Activated naive CD4-positive, alpha-beta T cell treated with anti-CD3 and anti-CD28 coated beads for 36 hours (primary cell): ENCODE measurements around the gene CEACAM3. TPM values are rescaled to one million over a fixed set of nuclear protein-coding genes. Genes with fewer than 3 reads are reported as not detected.
A peak's percentile ranks its signal among the peaks of the same experiment; 100 is the strongest.

Experiments used
- CTCF ChIA-PET: fragments of 350-600 bp; sonication (Branson Sonifier 250); formaldehyde crosslinking; loops from one replicate; lab custom pipeline; 2021; ENCODE audit warnings: antibody characterized with exemption; lab: Charles Lee
- DNase-seq: peaks from one replicate; pipeline ENCODE4 v3.0.0-alpha.2; 2020
- H3K27ac Mint-ChIP-seq: one replicate; pipeline ENCODE4 v1.8.0; 2021; ENCODE audit warnings: mild to moderate bottlenecking, mixed read lengths
- H3K27me3 Mint-ChIP-seq: one replicate; pipeline ENCODE4 v1.8.0; 2021; ENCODE audit warnings: low read depth, mixed read lengths
- H3K36me3 Mint-ChIP-seq: one replicate; pipeline ENCODE4 v1.8.0; 2021; ENCODE audit warnings: low read depth, mixed read lengths
- H3K4me1 Mint-ChIP-seq: one replicate; pipeline ENCODE4 v1.8.0; 2021; ENCODE audit warnings: low read depth, mixed read lengths
- H3K4me3 Mint-ChIP-seq: one replicate; pipeline ENCODE4 v1.8.0; 2021; ENCODE audit warnings: mild to moderate bottlenecking, moderate library complexity, mixed read lengths
- H3K9me3 Mint-ChIP-seq: one replicate; pipeline ENCODE4 v1.8.0; 2021; ENCODE audit warnings: mixed read lengths
- intact Hi-C: fragments of 100-400 bp; cut with micrococcal nuclease; formaldehyde crosslinking; loops from one replicate; pipeline ENCODE4 v1.15.1; 2023
- total RNA-seq, 2 experiments: library from RNA; stranded (reverse); gene quantifications; one replicate each; pipeline ENCODE4 v1.2.3, GENCODE V29; 2021

Gene CEACAM3
- total RNA-seq, 2 experiments from 2014 or later, result not detected

GRCh38 chr19:41849067-41849466 lies 52.7 kb downstream of the CEACAM3 start:
- no peaks in the 10 kb centered on the region for H3K36me3 Mint-ChIP-seq
- CTCF ChIA-PET, result interaction anchor here (0.8 to 2.3 kb wide), 4 partner anchors 9 to 142 kb away, joined by 3 to 6 read pairs (median 4); no protein-coding TSS in a partner anchor
- no peaks in the 10 kb centered on the region for H3K27me3 Mint-ChIP-seq
- H3K27ac Mint-ChIP-seq, result no peak overlapping the region
- intact Hi-C loops, result no loop called here
- no peaks in the 10 kb centered on the region for H3K4me1 Mint-ChIP-seq
- no peak overlapping the region for H3K4me3 Mint-ChIP-seq
- DNase-seq, result no peak
- no peaks in the 10 kb centered on the region for H3K9me3 Mint-ChIP-seq

DNA sequence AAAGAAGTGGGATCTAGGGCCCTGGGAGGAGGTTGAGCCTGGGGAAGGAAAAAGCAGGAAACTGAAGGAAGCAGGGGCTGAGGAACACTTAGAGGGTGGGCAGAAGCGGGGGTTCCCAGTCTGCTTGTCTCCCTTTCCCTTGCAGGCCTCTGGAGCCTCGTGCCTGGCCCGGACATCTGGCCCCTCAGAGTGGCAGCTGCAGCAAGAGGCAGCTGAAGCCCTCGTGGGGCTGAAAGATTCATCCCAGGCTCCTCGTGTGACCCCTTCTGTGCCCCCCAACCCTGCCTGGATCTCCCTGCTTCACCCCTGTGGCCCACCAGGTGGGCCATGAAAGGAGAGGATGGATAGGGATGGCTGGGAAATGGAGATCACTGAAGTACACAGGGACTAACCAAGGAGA lies 54.0 kb downstream of the CEACAM3 start:
- H3K27ac Mint-ChIP-seq, result no peak overlapping the region
- no peaks in the 10 kb centered on the region for H3K36me3 Mint-ChIP-seq
- CTCF ChIA-PET, result interaction anchor here (2.3 kb wide), 1 partner anchor 57 kb away, joined by 6 read pairs; no protein-coding TSS in a partner anchor
- H3K9me3 Mint-ChIP-seq, result no peaks in the 10 kb centered on the region
- no peak for DNase-seq
- H3K4me1 Mint-ChIP-seq, result no peaks in the 10 kb centered on the region
- H3K27me3 Mint-ChIP-seq, result no peaks in the 10 kb centered on the region
- intact Hi-C loops, result no loop called here
- H3K4me3 Mint-ChIP-seq, result no peak overlapping the region

GRCh38 chr19:41851456-41851855 lies 55.1 kb downstream of the CEACAM3 start:
- CTCF ChIA-PET, result interaction anchor here (0.6 to 1.8 kb wide), 4 partner anchors 15 to 209 kb away, joined by 3 to 8 read pairs (median 4); no protein-coding TSS in a partner anchor
- H3K36me3 Mint-ChIP-seq, result no peaks in the 10 kb centered on the region
- no peak for DNase-seq
- H3K27me3 Mint-ChIP-seq, result no peaks in the 10 kb centered on the region
- no peaks in the 10 kb centered on the region for H3K9me3 Mint-ChIP-seq
- intact Hi-C loops, result no loop called here
- no peak overlapping the region for H3K4me3 Mint-ChIP-seq
- no peak overlapping the region for H3K27ac Mint-ChIP-seq
- no peaks in the 10 kb centered on the region for H3K4me1 Mint-ChIP-seq

GRCh38 chr19:41853344-41853743 lies 57.0 kb downstream of the CEACAM3 start:
- H3K4me1 Mint-ChIP-seq, result peaks cover 3% of the 10 kb centered on the region
- CTCF ChIA-PET, result interaction anchor here (0.6 to 1.5 kb wide), 3 partner anchors 15 to 32 kb away, joined by 3 to 5 read pairs (median 3); no protein-coding TSS in a partner anchor
- no peak overlapping the region for H3K4me3 Mint-ChIP-seq
- H3K36me3 Mint-ChIP-seq, result no peaks in the 10 kb centered on the region
- H3K9me3 Mint-ChIP-seq, result no peaks in the 10 kb centered on the region
- intact Hi-C loops, result no loop called here
- H3K27me3 Mint-ChIP-seq, result no peaks in the 10 kb centered on the region
- DNase-seq, result no peak
- H3K27ac Mint-ChIP-seq, result no peak overlapping the region

- no peak for DNase-seq
- CTCF ChIA-PET, result interaction anchor here (0.6 to 1.5 kb wide), 4 partner anchors 15 to 33 kb away, joined by 3 to 6 read pairs (median 4); no protein-coding TSS in a partner anchor
- H3K4me1 Mint-ChIP-seq, result peaks cover 3% of the 10 kb centered on the region
- no peak overlapping the region for H3K4me3 Mint-ChIP-seq
- H3K36me3 Mint-ChIP-seq, result no peaks in the 10 kb centered on the region
- intact Hi-C loops, result no loop called here
- H3K27ac Mint-ChIP-seq, result no peak overlapping the region
- no peaks in the 10 kb centered on the region for H3K27me3 Mint-ChIP-seq
- no peaks in the 10 kb centered on the region for H3K9me3 Mint-ChIP-seq
Measured at GRCh38 chr19:41853768-41854167, 57.4 kb downstream of the CEACAM3 start.

DNA sequence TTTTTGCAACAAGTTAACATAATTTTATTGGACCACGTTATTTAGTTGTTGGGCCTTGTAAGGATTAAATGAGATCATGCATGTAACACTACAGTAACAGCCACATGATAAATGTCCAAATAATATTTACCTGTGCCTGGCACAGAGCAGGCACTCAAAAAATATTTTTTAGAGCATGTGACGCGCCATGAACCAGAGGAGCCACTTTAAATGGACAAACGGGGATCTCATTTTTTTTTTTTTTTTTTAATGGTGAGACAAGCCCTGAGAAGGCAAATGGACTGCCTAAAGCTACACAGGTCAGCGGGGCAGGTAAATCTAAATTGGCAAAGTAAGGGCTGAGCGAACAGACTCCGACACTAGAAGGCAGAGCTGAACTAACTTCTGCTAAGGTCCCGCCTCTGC lies 62.8 kb downstream of the CEACAM3 start:
- Mint-ChIP-seq H3K27me3 (no peaks in the 10 kb centered on the region), H3K4me3 (peak overlapping the region; percentile 90), H3K27ac (peak overlapping the region; percentile 97), H3K4me1 (peaks cover 40% of the 10 kb centered on the region), H3K9me3 (no peaks in the 10 kb centered on the region), H3K36me3 (peaks cover 38% of the 10 kb centered on the region)
- no peak for DNase-seq
- CTCF ChIA-PET, result interaction anchor here (0.6 to 3.1 kb wide), 15 partner anchors 9 to 580 kb away, joined by 3 to 12 read pairs (median 5); partner anchors contain the start of gene RABAC1
- intact Hi-C loops, result loop anchor here (1.0 to 2.0 kb wide), 9 partner anchors 28 to 466 kb away; partner anchors contain the start of genes GSK3A and MEGF8

DNA sequence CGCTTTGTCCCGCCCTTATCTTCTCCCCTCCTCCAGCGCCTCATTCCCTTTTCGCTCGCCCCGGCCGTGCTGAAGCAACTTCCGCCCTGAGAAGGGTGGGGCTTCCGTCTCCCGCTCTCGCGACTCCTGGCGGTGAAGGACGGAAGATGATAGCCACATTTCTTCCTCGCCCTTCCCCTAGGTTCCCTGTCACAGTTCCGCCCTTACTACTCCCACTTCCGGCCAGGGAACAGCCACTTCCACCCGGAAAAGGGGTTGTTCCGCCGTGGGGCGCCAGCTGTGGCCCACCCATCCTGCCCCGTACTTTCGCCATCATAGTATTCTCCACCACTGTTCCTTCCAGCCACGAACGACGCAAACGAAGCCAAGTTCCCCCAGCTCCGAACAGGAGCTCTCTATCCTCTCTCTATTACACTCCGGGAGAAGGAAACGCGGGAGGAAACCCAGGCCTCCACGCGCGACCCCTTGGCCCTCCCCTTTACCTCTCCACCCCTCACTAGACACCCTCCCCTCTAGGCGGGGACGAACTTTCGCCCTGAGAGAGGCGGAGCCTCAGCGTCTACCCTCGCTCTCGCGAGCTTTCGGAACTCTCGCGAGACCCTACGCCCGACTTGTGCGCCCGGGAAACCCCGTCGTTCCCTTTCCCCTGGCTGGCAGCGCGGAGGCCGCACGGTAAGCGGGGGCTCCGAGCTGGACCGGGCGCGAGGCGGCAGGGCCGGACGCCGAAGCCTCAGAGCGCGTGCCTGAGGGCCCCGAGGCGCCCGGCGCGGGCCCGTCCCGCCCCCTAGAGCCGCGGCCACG lies 63.4 kb downstream of the CEACAM3 start, which contains the start of gene RPS19:
Gene RPS19 (plus strand): TSS at position 638 of the 801 bp plus-strand sequence. CDS start 520 bp downstream, outside the sequence.
- CTCF ChIA-PET, result interaction anchor here (0.6 to 3.1 kb wide), 19 partner anchors 8 to 491 kb away, joined by 3 to 12 read pairs (median 5); partner anchors contain the start of gene RABAC1
- H3K9me3 Mint-ChIP-seq, result no peaks in the 10 kb centered on the region
- H3K27ac Mint-ChIP-seq, result peak within 1 kb of the TSS; percentile 97
- DNase-seq, result peak; percentile 99
- no peaks in the 10 kb centered on the region for H3K27me3 Mint-ChIP-seq
- intact Hi-C loops, result loop anchor here (1.0 to 2.0 kb wide), 10 partner anchors 11 to 465 kb away; partner anchors contain the start of genes GSK3A and MEGF8
- peak within 1 kb of the TSS; percentile 90 for H3K4me3 Mint-ChIP-seq
- peaks cover 44% of the 10 kb centered on the region for H3K36me3 Mint-ChIP-seq
- H3K4me1 Mint-ChIP-seq, result peaks cover 46% of the 10 kb centered on the region

DNA sequence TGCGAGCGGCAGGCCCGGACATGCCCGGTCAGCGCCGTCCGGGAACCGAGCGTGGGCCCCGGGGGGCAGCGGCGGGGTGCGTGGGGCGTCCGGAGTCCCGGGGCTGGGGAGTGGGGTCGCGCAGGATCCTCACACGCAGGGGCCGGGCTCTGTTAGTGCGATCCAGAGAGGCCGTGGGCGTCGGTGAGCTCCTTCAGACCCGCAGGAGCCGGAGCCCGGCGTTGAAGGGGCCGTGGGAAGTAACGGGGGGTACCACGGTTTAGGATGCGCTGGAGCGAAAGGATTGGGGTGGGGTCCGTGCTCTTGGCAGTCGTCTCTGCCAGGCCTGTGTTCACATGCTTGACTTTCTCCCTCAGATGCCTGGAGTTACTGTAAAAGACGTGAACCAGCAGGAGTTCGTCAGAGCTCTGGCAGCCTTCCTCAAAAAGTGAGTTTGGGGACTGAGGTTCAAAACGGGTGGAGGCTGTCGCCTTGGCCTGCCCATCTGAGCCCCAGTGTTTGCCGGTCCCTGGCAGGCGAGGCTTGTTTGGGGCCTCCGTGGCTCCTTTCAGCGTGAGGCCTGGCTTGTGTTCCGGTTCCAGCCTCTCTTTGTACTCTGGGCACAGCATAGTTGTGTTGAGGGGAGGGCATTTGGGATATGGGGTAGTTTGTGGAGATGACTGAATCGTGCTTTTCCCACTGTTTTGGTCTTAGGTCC lies 64.2 kb downstream of the CEACAM3 start:
- Mint-ChIP-seq H3K4me3 (peak overlapping the region; percentile 90), H3K36me3 (peaks cover 48% of the 10 kb centered on the region), H3K27me3 (no peaks in the 10 kb centered on the region), H3K4me1 (peaks cover 50% of the 10 kb centered on the region), H3K9me3 (no peaks in the 10 kb centered on the region), H3K27ac (peak overlapping the region; percentile 97)
- CTCF ChIA-PET, result interaction anchor here (0.6 to 3.1 kb wide), 12 partner anchors 7 to 491 kb away, joined by 3 to 12 read pairs (median 6); partner anchors contain the start of gene RABAC1
- intact Hi-C loops, result loop anchor here (1.0 kb wide), 1 partner anchor 11 kb away; no protein-coding TSS in a partner anchor
- peak; percentile 32 for DNase-seq

Other genes starting within 250 kb of the CEACAM3 start
- gene CEACAM21, start 220.4 kb upstream of the CEACAM3 start, total RNA-seq, result 10 to 100 TPM; 32.2 to 33.6 TPM
- gene CEACAM4, start 169.5 kb upstream of the CEACAM3 start, total RNA-seq, result not detected
- not detected for gene CEACAM7, start 108.3 kb upstream of the CEACAM3 start, total RNA-seq
- not detected for gene CEACAM5, start 88.0 kb upstream of the CEACAM3 start, total RNA-seq
- gene CEACAM6, start 41.1 kb upstream of the CEACAM3 start, total RNA-seq, result not detected
- gene LYPD4, start 48.1 kb downstream of the CEACAM3 start, total RNA-seq, result not detected
- gene DMRTC2, start 48.5 kb downstream of the CEACAM3 start, total RNA-seq, result not detected
- gene RPS19, start 63.7 kb downstream of the CEACAM3 start, total RNA-seq, result 1,000 to 10,000 TPM; 4,092 to 4,109 TPM
- gene CD79A, start 80.7 kb downstream of the CEACAM3 start, total RNA-seq, result 1 to 10 TPM; 2.5 to 2.7 TPM
- gene ARHGEF1, start 86.6 kb downstream of the CEACAM3 start, total RNA-seq, result 100 to 1,000 TPM; 246 to 260 TPM
- 1 to 10 TPM in 1 of 2 experiments, under 1 TPM in 1; 0.99 to 1.3 TPM for gene ERFL, start 131.9 kb downstream of the CEACAM3 start, total RNA-seq
- 10 to 100 TPM; 32.8 TPM for gene RABAC1, start 162.7 kb downstream of the CEACAM3 start, total RNA-seq
- gene ATP1A3, start 197.6 kb downstream of the CEACAM3 start, total RNA-seq, result 1 to 10 TPM; 1.1 to 1.5 TPM